ENCODE measurements around the gene MSI2.

Gene MSI2

DNA sequence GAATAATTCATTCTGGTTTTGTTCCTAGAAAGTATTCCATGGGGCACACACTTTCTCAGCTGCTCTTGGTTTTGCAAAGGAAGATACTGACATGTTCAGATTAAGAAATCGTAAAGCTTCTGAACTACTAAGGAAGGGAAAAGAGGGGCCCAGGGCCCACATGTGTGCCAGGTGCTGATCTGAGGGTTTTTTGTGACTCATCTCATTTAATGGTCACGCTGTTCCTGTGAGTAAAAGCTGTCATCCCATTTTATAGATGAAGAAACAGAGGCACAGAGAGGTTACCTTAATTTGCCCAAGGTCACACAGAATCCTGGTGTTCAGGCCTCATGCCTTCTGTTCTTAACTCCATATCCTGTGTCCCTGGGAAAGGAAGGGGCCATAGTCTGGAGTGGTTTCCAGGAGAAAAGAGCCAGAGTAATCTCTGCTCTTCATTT is 113.2 kb downstream of the MSI2 start:
- no peak for DNase-seq (ENCODE audit: low spot score)

DNA sequence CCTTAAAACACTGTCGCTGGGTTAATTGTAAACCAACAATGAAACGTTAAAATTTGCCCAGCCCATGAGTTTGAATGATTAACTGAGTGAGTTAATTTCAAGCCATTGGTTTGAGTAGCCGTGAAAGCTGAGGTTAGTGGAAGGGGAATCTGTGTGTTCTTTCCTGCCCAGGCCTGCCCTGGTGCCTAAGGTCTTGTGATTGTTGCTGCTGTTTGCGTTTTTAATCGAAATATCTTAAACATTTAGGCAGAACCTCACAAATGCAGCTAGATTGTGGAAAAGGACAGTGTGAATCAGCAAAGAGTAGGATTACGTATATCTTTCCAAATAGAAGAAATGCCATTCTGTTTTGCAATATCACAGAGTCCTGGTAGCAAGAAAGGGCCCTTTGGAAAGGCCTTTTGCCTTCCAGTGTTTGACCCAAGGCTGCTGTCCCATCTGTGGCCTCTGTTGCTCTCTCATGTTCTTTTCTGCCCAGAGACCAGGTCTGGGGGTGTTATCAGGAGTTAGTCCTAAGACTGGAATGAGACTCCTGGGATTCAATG is 113.8 kb downstream of the MSI2 start:
- no peak for DNase-seq (ENCODE audit: low spot score)

DNA sequence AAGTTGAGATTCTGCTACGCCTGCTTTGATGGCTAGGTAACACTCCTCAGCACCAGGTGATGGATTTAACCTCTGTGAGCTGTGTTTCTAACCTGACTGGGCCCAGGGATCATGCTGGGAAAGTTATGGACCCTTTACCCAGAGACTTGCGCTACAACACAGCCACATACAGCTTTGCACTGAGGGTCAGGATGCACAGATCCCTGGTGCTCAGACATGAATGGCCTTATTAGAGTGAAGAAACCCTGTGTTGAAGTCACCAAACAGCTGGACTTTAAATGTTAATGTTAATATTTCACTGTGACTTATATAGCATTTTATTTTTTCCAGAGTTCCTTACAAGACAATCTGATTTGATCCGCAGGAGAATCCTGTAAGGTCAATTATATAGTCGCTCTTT is 114.3 kb downstream of the MSI2 start:
- no peak for DNase-seq (ENCODE audit: low spot score)

DNA sequence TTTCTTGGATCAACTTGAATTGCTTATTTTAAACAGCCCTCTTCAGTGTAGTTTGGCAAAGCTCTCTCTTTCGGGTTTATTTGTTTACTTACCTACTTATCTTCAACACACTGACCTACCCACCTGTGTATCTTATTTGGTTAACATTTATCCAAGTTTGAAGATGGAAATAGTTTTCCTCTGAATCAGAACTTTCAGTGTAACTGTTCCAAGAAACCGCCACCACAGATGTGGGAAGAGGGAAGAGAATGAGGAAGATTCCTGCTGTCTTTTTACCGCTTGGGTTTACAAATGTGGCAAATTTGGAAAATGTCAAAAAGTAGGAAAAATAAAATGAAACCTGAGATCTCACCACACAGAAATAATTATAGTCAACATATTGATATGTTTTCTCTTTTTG is 115.8 kb downstream of the MSI2 start:
- no peak for DNase-seq (ENCODE audit: low spot score)

DNA sequence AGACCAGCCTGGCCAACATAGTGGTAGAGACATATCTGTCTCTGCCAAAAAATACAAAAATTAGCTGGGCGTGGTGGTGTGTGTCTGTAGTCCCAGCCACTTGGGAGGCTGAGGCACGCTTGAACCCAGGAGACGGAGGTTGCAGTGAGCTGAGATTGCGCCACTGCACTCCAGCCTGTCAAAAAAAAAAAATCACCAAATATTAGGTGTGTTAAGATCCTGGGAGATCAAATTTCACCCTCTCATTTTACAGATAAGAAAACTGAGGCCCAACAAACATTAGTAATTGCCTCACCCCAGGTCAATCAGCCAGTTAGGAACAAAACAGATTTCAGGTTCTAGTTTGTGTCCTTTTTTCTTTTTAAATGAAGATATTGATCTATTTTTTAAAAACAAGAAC is 116.7 kb downstream of the MSI2 start:
- no peak for DNase-seq (ENCODE audit: low spot score)

DNA sequence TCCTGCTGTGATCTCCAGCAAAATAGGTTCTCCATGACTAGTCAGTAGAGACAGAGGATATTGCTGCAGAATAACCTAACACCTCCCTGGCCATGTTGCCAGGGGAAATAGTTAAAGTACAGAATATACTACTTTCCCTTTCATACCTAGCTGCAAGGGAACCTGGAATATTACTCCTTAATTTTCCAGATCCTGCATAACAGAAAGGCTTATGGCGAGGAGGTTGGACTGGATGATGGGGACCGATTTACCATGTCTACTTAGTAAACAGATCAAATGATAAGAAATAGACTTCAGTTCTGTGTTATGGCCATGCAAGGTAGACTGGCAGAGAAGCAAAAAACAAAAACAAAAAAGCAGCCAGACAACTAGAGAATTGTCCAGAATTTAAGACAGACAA is 117.4 kb downstream of the MSI2 start:
- no peak for DNase-seq (ENCODE audit: low spot score)

DNA sequence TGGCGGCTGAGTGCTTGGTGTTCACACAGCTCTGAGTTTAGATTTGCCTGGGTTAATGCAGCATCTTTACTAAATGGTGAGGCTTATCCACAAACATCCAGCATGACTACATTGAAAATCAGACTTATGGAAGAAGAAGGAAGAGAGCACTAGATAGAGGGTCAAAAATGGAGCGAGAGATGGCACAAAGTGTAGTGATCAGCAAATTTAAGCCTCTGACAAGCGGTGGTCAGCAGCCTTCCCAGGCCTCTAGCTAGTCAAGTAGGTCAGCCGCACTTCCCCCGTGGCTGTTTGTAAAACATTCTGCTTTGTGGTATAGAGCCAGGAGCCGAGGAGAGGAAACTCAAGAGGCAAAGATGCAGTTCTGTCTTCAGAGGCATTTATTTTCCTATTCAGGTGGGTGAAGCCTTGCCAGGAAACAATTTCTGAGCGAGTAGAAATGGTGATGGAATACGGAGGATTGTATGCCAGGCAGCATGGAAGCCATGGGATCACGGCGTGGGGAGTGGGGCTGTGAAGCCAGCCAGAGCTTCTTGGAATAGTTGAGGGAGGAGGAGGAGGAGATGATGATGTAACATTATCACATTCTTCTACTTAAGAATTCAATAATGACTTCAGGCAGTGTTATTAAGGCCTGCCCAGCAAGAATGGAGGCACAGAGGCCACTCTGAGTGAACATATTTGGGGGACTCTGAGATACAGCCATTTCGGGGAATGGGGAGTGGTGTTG is 118.9 kb downstream of the MSI2 start:
- DNase-seq (ENCODE audit: low spot score) = no peak

DNA sequence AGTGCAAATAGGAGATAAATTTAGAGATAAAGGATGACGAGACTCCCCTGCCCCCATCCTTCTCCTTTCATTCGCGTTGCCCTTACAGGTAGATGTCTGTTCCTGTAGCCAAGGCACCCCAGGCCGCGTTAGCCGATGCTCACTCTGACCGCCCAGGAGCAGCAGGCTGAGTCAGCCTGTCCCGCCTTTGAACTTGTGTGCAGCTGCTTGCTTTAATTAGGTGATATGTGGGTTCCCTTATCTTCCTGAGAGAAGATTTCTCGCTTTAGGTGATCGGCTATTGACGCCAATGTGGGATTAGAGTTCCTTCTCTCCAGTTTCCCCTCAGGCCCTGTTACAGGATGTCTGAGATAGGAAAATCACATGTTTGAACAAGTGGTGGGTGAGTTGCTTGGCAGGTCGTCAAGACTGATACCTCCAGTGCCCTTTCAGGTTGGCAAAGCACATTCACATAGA is 119.5 kb downstream of the MSI2 start:
- no peak for DNase-seq (ENCODE audit: low spot score)

DNA sequence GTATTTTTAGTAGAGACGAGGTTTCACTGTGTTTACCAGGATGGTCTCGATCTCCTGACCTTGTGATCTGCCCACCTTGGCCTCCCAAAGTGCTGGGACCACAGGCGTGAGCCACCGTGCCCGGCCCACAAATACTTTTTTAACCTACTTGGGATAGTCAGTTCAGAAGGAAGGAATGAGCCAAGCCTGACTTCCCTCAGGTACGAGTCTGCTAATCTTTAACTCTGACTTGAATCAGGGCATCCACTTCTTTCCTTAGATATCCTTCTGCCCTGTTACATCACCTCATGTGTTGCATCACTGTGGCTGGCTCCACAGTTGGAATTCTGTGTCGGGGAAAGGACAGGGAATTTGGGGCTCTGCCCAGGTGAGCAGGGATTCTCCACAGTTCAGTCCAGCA is 120.8 kb downstream of the MSI2 start:
- no peak for DNase-seq (ENCODE audit: low spot score)

DNA sequence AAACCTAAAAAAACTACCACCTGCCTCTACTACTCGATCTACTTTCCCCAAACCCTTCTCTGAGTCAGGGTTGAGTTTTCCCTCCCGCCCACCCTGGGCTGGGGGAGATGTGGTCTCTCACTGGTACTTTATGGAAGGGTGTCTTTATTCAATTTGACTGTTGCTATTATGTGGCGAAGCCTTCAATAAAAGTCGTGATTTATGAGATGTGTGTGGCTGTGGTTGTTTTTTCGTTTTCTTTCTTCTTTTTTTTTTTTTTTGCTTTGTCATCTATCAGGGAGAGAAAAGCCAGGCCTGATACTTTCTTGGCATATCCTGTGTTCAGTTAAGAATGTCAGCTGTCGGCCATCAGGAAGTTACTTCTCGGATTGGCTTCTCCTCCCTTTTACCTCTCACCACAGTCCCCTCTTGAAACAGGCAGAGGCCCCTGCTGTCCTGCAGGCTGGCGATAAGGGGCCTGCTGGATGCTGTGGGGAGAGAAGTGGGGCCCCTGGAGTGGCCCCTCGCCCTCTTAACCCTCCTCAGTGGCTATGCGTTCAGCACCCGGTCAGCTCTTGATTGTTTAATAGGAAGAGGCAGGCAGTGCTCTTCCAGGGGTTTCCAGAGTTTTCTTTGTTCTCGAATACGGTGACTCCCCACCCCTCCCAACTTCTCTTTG is 123.0 kb downstream of the MSI2 start:
- DNase-seq (ENCODE audit: low spot score) = no peak

DNA sequence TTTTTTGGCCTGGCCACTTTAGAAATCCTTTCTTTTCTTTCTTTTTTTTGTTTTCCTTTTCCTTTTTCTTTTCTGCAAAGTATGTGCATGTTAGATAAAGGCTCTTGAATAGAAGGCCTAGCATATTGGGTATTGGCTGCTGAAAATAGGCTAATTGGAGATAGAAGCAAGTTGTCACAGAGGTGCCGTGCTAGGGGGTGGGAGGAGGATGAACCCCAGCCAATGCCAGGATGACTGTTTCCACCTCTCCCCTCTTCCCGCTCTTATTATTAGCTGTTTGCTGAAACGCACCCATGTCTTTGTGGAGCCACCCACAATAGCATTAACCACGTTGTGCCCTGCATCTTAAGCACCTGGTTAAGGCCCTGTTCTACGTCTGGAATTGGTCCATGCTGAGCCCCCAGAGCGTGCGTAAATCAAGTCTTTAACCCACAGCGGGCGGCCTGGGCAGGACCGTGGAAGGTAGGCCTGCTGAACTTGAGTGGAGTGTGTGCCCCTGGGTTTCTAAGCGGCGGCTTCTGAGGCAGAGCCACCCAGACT is 123.6 kb downstream of the MSI2 start:
- no peak for DNase-seq (ENCODE audit: low spot score)

DNA sequence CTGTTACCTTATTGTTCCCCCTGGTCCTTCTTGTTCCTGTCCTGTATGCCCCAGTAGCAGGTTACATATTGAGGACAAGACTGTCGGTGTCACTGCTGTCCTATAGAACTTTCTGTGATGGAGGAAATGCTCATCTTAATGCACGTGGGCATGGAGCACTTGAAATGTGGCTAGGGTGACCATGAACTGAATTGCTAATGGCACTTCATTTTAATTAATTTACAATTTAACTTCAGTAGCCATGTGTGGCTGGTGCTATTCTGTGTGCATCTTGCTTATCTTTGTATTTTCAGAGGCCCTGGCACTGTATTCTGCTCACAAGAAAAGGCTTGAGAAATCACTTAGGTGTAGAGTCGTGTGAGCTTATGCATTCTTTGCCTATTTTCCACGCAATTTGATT is 125.2 kb downstream of the MSI2 start:
- no peak for DNase-seq (ENCODE audit: low spot score)

DNA sequence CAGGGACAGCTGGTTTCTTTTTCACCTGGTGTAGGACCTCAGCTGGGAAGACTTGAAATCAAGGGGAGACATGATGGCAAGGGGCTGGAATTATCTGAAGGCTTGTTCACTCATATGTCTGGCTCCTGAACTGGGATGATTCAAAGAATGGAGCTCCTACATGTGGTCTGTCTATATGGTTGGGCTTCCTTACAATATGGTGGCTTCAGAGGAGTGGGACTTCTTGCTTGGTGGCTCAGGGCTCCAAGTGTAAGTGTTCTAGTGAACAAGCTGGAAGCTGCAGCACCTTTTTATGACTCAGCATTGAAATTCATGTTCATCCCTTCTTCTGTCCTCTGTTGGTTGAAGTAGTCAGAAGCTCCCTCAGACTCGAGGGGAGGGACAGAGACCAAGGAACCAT is 127.9 kb downstream of the MSI2 start:
- no peak for DNase-seq (ENCODE audit: low spot score)

DNA sequence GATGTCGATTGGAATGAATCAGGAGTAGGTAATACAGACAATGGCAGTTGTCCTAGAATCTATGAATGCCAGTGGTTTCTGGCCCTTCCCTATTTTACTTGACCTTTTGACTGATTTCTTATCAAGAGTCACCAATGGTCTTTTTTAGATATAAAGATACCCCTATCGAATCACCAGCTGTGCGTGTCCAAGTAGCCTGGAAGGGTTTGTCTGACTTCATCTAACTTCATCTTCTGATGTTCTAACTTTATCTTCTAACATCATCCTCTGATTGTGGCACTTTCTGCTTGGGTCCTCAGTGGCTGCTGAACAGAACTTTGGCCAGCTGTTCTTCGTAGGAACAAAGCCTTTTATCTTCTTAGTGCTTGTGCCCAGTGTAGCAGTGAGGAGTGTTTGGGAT is 129.7 kb downstream of the MSI2 start:
- no peak for DNase-seq (ENCODE audit: low spot score)

DNA sequence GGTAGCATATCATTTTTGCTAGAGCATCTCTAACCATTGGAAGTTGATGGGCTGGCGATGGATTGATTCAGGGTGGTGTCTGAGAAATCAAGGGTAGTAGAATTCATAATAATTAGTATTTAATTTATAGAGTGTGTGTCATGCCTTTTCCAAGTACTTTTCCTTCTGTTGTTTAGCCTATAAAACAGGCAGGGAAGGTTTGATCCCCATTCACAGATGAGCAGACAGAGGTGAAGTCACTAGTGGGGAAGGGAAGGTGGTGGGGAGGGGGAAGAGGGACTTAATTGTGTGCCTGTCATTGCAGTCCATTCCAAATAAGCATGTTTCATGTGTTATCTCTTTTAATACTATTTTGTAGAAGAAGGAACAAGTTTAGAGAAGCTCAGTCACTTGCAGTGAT is 131.3 kb downstream of the MSI2 start:
- no peak for DNase-seq (ENCODE audit: low spot score)

DNA sequence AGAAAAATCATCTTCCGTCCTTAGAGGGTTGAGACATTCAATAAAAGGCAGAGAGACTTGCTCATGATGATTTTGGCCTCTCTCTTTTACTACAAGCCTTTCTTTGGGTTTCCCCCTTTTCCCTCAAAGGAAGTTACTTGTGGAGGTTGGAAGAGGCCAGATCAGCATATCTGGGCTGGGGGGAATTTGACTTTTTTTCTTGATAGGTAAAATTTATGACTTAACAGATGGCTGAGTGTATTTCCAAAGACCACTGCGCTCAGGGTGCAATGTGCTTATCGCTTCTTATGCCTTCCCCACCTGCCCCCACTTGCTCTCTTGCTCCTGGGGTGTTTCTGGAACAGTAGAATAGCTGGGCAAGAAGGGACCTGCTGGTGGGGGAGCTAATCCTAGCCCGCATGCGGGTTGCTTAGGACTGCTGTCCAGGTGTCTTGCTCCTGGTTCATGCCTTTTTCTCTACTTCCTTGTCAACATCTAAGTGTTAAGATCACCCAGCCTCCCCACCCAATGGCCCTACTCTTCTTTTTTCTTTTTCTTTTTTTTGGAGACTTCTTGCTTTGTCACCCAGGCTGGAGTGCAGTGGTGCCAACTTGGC is 131.9 kb downstream of the MSI2 start:
- DNase-seq (ENCODE audit: low spot score) = no peak

DNA sequence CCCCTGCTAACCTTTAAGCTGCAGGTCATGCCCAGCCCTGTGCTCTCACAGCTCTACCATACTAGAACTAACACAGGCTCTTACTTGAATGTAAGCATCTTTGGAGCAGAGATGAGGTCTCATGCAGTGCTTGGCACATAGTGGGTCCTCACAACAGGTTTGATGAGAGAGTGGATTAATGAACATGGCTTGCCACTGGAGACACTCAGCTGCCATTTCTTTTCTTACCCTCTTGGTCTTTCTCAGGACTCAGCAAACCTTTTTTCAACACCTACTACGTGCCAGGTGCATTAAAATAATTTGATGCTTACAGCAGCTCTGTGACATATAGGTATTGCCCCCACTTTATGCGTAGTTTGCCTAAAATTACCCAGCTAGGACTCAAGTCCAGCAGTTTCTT is 133.2 kb downstream of the MSI2 start:
- no peak for DNase-seq (ENCODE audit: low spot score)

DNA sequence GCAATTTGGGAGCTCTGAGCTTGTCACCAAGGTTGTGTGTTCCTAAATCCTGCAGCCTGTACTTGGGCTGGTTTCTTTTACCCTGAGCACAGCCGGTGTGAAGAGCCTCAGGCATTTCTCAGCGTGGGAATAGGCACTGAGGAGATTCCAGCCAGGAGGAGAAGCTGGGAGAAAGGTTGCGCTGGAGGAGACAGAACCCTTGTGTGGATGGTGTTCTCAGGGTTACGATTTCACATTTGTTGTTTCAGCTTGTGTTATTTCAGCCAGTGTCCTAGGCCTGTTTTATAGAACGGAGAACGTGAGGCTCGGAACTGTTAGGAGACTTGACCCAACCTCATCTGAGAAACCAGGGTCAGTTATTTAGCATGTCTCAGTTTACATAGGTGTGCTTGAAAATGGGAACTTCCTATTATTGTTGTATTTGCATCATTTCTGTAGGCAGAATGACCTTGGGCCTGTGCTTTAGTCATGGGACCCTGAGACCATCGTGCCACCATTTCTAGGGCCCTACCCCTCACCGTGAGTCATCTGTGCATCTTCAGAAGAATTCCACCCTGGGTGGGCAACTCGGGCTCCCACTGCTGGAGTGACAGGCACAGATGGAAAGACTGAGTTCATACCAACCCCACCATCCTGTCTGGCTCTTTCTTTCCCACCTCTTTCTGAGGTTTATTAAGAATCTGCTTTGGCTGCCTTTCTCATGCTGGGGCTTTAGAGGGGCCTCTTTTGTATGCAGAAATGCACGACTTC is 134.9 kb downstream of the MSI2 start:
- no peak for DNase-seq (ENCODE audit: low spot score)

DNA sequence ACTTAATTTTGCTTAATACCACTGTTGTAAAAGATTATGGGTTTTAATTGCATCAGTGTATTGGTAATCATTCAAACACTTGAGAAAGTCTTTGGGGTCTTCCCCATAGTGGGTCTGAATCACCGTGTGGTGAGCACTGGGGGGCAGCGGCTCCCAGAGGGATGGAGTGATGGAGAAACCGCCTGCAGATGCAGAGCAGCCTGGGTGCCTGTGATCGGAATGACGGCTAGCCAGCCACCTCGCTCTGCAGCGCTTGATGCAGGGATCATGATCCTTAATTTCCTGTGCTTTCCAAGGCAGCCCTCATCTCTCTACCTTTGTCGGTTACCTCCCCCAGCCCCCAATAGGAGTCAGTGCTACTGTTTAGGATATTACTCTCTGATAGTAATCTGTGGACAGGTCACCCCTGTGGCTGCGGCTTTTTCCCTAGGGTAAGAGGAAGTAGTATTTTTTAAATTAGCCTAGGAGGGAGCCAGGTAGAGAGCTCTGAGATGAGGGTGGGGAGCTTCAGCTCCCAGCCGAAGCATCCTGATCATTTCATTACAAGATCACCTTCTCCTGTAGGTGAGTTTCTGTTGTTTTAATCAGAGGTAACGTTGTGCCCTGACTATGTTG is 135.6 kb downstream of the MSI2 start:
- no peak for DNase-seq (ENCODE audit: low spot score)

DNA sequence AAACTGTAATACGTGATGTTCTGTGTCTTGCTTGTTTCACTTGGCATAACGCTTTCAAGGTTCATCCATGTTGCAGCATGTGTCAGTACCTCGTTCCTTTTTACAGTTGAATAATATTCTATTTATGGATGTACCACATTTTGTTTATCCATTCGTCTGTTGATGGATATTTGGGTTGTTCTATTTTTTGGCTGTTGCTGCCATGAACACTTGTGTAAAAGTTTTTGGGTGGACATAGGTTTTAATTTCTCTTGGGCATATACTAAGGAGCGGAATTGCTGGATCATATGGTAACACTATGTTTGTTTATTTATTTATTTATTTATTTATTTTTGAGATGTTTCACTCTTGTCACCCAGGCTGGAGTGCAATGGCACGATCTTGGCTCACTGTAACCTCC is 137.0 kb downstream of the MSI2 start:
- no peak for DNase-seq (ENCODE audit: low spot score)

DNA sequence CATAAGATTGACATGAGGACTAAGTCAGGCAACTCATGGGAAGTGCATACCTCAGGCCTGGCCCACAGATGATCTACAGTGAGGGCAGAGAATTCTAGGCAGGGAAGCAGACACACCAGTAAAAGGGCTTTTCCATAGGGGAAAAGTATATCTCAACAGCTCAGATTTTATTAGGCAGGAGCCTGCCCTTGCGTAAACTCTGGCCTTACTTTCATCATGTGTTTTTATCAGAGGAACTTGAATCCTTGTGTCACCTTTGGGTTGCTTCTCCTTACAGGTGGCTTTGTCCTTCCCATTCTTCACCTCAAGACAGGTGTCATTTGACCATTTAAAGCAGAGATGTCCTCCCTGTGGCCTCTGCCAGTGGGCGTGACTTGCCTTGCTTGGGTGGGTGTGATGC is 138.1 kb downstream of the MSI2 start:
- no peak for DNase-seq (ENCODE audit: low spot score)
